ENCODE results near the gene SRMS. TPM values are rescaled to one million over a fixed set of nuclear protein-coding genes. Genes with fewer than 3 reads are reported as not detected.

Gene SRMS
- total RNA-seq, 1 donor from 2014 or later = not detected

GRCh38 chr20:63529180-63529860 is 18.2 kb downstream of the SRMS start:
- no peak for DNase-seq (ENCODE audit: extremely low spot score, unreplicated experiment)
- Mint-ChIP-seq H3K27ac (no peak overlapping the region), H3K36me3 (no peaks in the 10 kb centered on the region), H3K4me1 (ENCODE audit: unreplicated experiment) (peaks cover 14% of the 10 kb centered on the region), H3K27me3 (no peaks in the 10 kb centered on the region), H3K4me3 (no peak overlapping the region), H3K9me3 (no peaks in the 10 kb centered on the region)
- TF ChIP-seq, protein P1, sequence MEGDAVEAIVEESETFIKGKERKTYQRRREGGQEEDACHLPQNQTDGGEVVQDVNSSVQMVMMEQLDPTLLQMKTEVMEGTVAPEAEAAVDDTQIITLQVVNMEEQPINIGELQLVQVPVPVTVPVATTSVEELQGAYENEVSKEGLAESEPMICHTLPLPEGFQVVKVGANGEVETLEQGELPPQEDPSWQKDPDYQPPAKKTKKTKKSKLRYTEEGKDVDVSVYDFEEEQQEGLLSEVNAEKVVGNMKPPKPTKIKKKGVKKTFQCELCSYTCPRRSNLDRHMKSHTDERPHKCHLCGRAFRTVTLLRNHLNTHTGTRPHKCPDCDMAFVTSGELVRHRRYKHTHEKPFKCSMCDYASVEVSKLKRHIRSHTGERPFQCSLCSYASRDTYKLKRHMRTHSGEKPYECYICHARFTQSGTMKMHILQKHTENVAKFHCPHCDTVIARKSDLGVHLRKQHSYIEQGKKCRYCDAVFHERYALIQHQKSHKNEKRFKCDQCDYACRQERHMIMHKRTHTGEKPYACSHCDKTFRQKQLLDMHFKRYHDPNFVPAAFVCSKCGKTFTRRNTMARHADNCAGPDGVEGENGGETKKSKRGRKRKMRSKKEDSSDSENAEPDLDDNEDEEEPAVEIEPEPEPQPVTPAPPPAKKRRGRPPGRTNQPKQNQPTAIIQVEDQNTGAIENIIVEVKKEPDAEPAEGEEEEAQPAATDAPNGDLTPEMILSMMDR (conservative IDR thresholded peaks at IDR 0.05) = no peak

DNA sequence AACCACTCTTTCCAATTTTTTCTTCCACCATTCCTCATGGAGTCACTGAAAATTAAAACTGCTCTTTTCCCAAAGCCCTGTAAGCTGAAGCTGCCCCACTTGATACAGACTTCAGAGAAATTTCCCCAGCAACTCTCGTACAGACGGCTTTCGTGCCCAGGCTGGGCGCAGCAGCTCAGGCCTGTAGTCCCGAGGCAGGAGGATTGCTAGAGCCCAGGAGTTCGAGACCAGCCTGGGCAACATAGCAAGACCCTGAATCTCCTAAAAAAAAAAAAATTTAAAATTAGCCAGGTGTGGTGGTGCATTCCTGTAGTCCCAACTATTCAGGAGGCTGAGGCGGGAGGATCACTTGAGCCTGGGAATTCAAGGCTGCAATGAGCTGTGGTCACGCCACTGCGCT is 20.4 kb downstream of the SRMS start:
- Mint-ChIP-seq H3K36me3 (peaks cover 10% of the 10 kb centered on the region), H3K27ac (no peak overlapping the region), H3K4me1 (ENCODE audit: unreplicated experiment) (peaks cover 18% of the 10 kb centered on the region), H3K9me3 (no peaks in the 10 kb centered on the region), H3K4me3 (no peak overlapping the region), H3K27me3 (no peaks in the 10 kb centered on the region)
- no peak for DNase-seq (ENCODE audit: extremely low spot score, unreplicated experiment)
- TF ChIP-seq, protein P1 (conservative IDR thresholded peaks at IDR 0.05) = no peak

DNA sequence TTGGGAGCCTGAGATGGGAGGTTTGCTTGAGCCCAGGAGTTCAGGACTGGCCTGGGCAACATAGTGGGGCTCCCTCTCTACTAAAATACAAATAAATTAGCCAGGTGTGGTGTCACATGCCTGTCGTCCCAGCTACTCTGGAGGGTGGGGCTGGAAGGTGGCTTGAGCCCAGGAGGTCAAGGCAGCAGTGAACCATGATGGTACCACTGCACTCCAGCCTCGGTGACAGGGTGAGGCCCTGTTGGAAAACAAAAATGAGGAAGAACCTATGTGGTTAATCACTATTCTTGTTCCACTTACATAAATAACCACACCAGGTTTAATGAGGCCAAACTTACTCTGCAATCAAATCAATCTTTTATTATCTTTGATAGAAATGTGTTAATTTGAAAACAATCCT is 21.6 kb downstream of the SRMS start:
- Mint-ChIP-seq H3K27ac (peak overlapping the region; percentile 34), H3K27me3 (no peaks in the 10 kb centered on the region), H3K4me3 (no peak overlapping the region), H3K36me3 (peaks cover 10% of the 10 kb centered on the region), H3K4me1 (ENCODE audit: unreplicated experiment) (peaks cover 14% of the 10 kb centered on the region), H3K9me3 (no peaks in the 10 kb centered on the region)
- TF ChIP-seq, protein P1 (conservative IDR thresholded peaks at IDR 0.05) = no peak
- DNase-seq (ENCODE audit: extremely low spot score, unreplicated experiment) = no peak

- Mint-ChIP-seq H3K4me3 (peak overlapping the region; percentile 60), H3K27me3 (no peaks in the 10 kb centered on the region), H3K4me1 (ENCODE audit: unreplicated experiment) (peaks cover 14% of the 10 kb centered on the region), H3K27ac (peak overlapping the region; percentile 88), H3K36me3 (peaks cover 10% of the 10 kb centered on the region), H3K9me3 (no peaks in the 10 kb centered on the region)
- DNase-seq (ENCODE audit: extremely low spot score, unreplicated experiment) = no peak
- TF ChIP-seq, protein P1 (conservative IDR thresholded peaks at IDR 0.05) = no peak
Observed at GRCh38 chr20:63525185-63525584, 22.4 kb downstream of the SRMS start.

DNA sequence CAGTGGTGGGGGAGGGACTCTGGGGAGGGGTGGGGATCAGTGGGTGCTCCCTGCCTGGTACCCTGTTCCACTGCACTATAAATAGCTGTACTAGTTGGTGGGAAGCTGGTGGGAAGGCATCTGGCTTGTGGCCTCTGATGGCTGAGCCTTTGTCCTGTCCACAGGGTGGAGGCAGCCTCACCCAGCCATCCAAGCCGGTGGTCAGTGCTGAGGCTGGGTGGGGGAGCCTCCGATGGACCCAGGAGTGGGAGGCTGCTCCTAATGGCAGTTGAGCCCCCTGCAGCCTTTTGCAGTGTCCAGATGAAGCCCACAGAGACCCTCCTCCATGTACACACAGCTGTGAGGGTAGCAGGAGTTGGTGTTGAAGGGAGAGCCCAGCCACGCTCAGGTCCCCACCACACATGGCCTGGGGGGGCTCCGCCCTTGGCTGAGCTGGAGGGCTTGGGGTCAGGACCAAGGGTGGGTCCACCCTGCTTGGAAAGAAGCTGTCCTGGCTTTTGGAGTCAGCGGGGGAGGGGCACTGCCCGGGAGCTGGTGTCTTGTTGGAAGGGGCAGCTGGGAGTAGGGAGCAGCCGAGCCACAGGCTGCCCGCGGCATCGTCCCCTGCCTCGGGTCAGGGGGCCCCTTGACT is 24.5 kb downstream of the SRMS start:
- TF ChIP-seq, protein P1 (conservative IDR thresholded peaks at IDR 0.05) = no peak
- H3K9me3 Mint-ChIP-seq = no peaks in the 10 kb centered on the region
- peaks cover 10% of the 10 kb centered on the region for H3K36me3 Mint-ChIP-seq
- H3K27ac Mint-ChIP-seq = peak overlapping the region; percentile 88
- peaks cover 4% of the 10 kb centered on the region for H3K27me3 Mint-ChIP-seq
- no peak for DNase-seq (ENCODE audit: extremely low spot score, unreplicated experiment)
- peak overlapping the region; percentile 80 for H3K4me3 Mint-ChIP-seq
- peaks cover 14% of the 10 kb centered on the region for H3K4me1 Mint-ChIP-seq (ENCODE audit: unreplicated experiment)

Data from type B pancreatic cell (in vitro differentiated cells).